K562 (cell line): ENCODE data around the gene SOCS6. TPM values are rescaled to one million over a fixed set of nuclear protein-coding genes. Genes with fewer than 3 reads are reported as not detected.

Experiments
- ARID4B ChIP-seq: sonication (generic); formaldehyde crosslinking; IDR thresholded peaks from 2 replicates; pipeline ENCODE4 v1.8.0; 2022; ENCODE audit warnings: mild to moderate bottlenecking, missing genetic modification reagents
- CSDE1 ChIP-seq, 2 experiments: fragments of 450-650 bp; IDR thresholded peaks; 2 replicates each; pipeline ENCODE4 v1.6.1; 2016; ENCODE audit warnings: mild to moderate bottlenecking in 1 of 2
- DPF2 ChIP-seq: fragments of 450-650 bp; IDR thresholded peaks from 2 replicates; pipeline ENCODE4 v1.6.1; 2016
- FOSL1 ChIP-seq: fragments of 200-800 bp; sonication (Bioruptor generic); conservative IDR thresholded peaks from 2 replicates; pipeline ENCODE4 v1.6.1; 2016; ENCODE audit warnings: missing genetic modification characterization, missing compliant biosample characterization
- GATAD2A ChIP-seq: fragments of 450-650 bp; IDR thresholded peaks from 2 replicates; pipeline ENCODE4 v1.6.1; 2017
- HDGF ChIP-seq: fragments of 450-650 bp; IDR thresholded peaks from 2 replicates; pipeline ENCODE4 v1.6.1; 2016
- KAT2B ChIP-seq: IDR thresholded peaks from one replicate; pipeline ENCODE4 v1.6.1; 2012; ENCODE audit warnings: low read depth, mild to moderate bottlenecking, control low read depth, inconsistent platforms, low read length, moderate library complexity
- MAFG ChIP-seq: fragments of 450-650 bp; conservative IDR thresholded peaks from 2 replicates; pipeline ENCODE4 v1.6.1; 2016; ENCODE audit warnings: missing genetic modification characterization, missing compliant biosample characterization
- NFE2 ChIP-seq: IDR thresholded peaks from 2 replicates; pipeline ENCODE4 v1.6.1; 2014; ENCODE audit warnings: antibody characterized with exemption, low read depth
- NR1H2 ChIP-seq: sonication (generic); formaldehyde crosslinking; IDR thresholded peaks from 2 replicates; pipeline ENCODE4 v1.4.0; 2020; ENCODE audit warnings: mild to moderate bottlenecking, missing genetic modification reagents
- RCOR1 ChIP-seq, 2 experiments: IDR thresholded peaks; 2 replicates each; pipeline ENCODE4 v1.6.1; 2012; ENCODE audit warnings: low read depth in 2 of 2, low read length in 2 of 2, borderline replicate concordance in 1 of 2, improper control_type of control experiment in 1 of 2
- SMARCA4 ChIP-seq: fragments of 450-650 bp; IDR thresholded peaks from 2 replicates; pipeline ENCODE4 v1.6.1; 2016
- TRIM28 ChIP-seq: fragments of 450-650 bp; IDR thresholded peaks from 2 replicates; pipeline ENCODE4 v1.6.1; 2017
- WHSC1 ChIP-seq: IDR thresholded peaks from one replicate; pipeline ENCODE4 v1.6.1; 2012; ENCODE audit warnings: low read length, control low read depth, inconsistent platforms
- ZC3H8 ChIP-seq: fragments of 450-650 bp; IDR thresholded peaks from 2 replicates; pipeline ENCODE4 v1.6.1; 2017
- polyA plus RNA-seq, 8 experiments: library from polyadenylated mRNA; depleted of rRNA in 4 of 8; stranded (reverse) in 5 of 8; unstranded in 3 of 8; fragments of >200 nt; fragmentation: Nextera tagmentation in 2 of 8; fragmentation: Illumina TruSeq in 1 of 8; extraction: Ambion mirVana in 2 of 8; extraction: Trizol in 1 of 8; gene quantifications; 2 replicates each; pipeline versions ENCODE4 v1.2.1 to v1.2.3, GENCODE V29; 2011 to 2014; ENCODE audit warnings: inconsistent platforms in 1 of 8, missing spikeins in 1 of 8
- total RNA-seq, 7 experiments: library from RNA; depleted of rRNA in 6 of 7; stranded (reverse); fragments of >200 nt in 6 of 7; fragmentation: Illumina TruSeq in 2 of 7; extraction: Trizol in 2 of 7; gene quantifications; 2 replicates each; pipeline versions ENCODE4 v1.2.1 to v1.2.3, GENCODE V29; 2011 to 2021; ENCODE audit warnings: low replicate concordance in 1 of 7
- TF ChIP-seq, protein P1 (sequence below), 2 experiments: fragments of 450-650 bp in 1 of 2; sonication (generic) in 1 of 2; formaldehyde crosslinking in 1 of 2; IDR thresholded peaks; 2 replicates each; pipeline versions ENCODE4 v1.7.1 to v1.9.0; 2016 to 2022; ENCODE audit warnings: inconsistent platforms in 1 of 2, mild to moderate bottlenecking in 1 of 2, missing genetic modification reagents in 1 of 2

Gene SOCS6
- total and polyA plus RNA-seq, 9 of the 15 experiments (the other 6 are each of a cell fraction or from before 2014, with no cell fraction given) = 2.5 to 7.1 (median 5.6) TPM

DNA sequence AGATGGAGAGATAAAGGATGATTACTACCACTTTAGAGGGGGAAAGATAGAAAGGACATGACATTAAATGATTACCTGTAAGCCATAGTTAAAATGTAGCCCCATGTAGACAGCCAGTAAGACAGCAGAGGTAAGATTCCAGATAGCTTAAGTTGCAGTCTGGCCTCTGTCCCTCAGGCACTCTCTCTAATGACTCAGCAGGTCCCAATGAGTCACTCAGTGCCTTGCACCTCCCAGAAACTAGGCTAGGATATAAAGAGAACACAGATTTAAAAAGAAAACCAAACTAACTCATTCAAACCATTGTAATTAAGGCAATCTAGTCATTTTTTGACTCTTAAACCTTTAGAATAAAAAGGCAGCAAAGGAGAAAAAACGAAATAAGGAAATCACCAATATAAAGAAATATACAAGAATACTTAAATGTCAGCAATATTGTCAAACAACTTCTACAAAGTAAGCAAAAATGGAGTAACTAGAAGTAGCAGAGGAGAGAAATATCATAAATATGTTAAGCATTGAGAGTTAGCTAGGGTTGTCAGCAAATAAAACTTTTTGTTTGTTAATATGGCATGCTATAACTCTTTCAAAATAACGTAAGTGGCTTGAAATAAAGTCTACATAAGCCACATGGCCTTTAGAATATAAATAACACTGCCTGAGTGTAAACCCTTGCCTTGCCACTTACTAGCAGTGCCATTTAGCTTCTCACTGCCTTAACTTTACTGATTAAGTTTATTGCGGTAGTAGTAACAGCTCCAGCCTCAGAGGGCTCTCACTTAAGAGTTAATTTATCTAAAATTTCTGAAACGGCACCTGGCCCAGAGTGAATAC is 48.5 kb downstream of the SOCS6 start (continued):
- TF ChIP-seq MAFG (peak; percentile 78), ARID4B (CRISPR knock-in tag) (no peak), NFE2 (peak; percentile 95), GATAD2A (no peak), WHSC1 (no peak), DPF2 (peak; percentile 70; the same call in 1 of the 2 replicates), SMARCA4 (peak; percentile 72), RCOR1 (IDR thresholded peaks at IDR 0.05; ENCODE audit: borderline replicate concordance in 1 of 2, low read depth in 2 of 2, low read length in 2 of 2) (peak in 1 of 2 experiments; percentile 72; a peak in 2 of 4 replicates), ZC3H8 (no peak), FOSL1 (tag) (peak; percentile 91), CSDE1 (IDR thresholded peaks at IDR 0.05) (no peak), HDGF (no peak), NR1H2 (CRISPR knock-in tag) (no peak), TRIM28 (no peak), KAT2B (no peak)
- TF ChIP-seq, protein P1, sequence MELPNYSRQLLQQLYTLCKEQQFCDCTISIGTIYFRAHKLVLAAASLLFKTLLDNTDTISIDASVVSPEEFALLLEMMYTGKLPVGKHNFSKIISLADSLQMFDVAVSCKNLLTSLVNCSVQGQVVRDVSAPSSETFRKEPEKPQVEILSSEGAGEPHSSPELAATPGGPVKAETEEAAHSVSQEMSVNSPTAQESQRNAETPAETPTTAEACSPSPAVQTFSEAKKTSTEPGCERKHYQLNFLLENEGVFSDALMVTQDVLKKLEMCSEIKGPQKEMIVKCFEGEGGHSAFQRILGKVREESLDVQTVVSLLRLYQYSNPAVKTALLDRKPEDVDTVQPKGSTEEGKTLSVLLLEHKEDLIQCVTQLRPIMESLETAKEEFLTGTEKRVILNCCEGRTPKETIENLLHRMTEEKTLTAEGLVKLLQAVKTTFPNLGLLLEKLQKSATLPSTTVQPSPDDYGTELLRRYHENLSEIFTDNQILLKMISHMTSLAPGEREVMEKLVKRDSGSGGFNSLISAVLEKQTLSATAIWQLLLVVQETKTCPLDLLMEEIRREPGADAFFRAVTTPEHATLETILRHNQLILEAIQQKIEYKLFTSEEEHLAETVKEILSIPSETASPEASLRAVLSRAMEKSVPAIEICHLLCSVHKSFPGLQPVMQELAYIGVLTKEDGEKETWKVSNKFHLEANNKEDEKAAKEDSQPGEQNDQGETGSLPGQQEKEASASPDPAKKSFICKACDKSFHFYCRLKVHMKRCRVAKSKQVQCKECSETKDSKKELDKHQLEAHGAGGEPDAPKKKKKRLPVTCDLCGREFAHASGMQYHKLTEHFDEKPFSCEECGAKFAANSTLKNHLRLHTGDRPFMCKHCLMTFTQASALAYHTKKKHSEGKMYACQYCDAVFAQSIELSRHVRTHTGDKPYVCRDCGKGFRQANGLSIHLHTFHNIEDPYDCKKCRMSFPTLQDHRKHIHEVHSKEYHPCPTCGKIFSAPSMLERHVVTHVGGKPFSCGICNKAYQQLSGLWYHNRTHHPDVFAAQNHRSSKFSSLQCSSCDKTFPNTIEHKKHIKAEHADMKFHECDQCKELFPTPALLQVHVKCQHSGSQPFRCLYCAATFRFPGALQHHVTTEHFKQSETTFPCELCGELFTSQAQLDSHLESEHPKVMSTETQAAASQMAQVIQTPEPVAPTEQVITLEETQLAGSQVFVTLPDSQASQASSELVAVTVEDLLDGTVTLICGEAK (IDR thresholded peaks at IDR 0.05) = no peak
- TF ChIP-seq, protein P1 (CRISPR knock-in tag; IDR thresholded peaks at IDR 0.05) = no peak
